Nephron progenitor cell (in vitro differentiated cells): ENCODE data around the gene OTUD6A.

Source experiments
- DNase-seq: peaks from one replicate; pipeline ENCODE4 v3.0.0; 2021
- H3K27ac Mint-ChIP-seq: 2 replicates; pipeline ENCODE4 v1.8.0; 2021; ENCODE audit warnings: mild to moderate bottlenecking, moderate library complexity, mixed read lengths
- H3K27me3 Mint-ChIP-seq: 2 replicates; pipeline ENCODE4 v1.8.0; 2021; ENCODE audit warnings: mild to moderate bottlenecking, low read depth, mixed read lengths; ENCODE audit not compliant: poor library complexity
- H3K36me3 Mint-ChIP-seq: 2 replicates; pipeline ENCODE4 v1.8.0; 2021; ENCODE audit warnings: low read depth, mixed read lengths
- H3K4me1 Mint-ChIP-seq: 2 replicates; pipeline ENCODE4 v1.8.0; 2021; ENCODE audit warnings: mixed read lengths
- H3K4me3 Mint-ChIP-seq: 2 replicates; pipeline ENCODE4 v1.8.0; 2021; ENCODE audit warnings: mild to moderate bottlenecking, moderate library complexity, mixed read lengths
- H3K9me3 Mint-ChIP-seq: 2 replicates; pipeline ENCODE4 v1.8.0; 2021; ENCODE audit warnings: mild to moderate bottlenecking, moderate library complexity, mixed read lengths
- CTCF ChIP-seq: fragments of 200-600 bp; sonication (generic); IDR thresholded peaks from 2 replicates; pipeline ENCODE4 v1.5.0; 2021; ENCODE audit warnings: antibody characterized with exemption

The OTUD6A gene

GRCh38 chrX:70033348-70034051, 28.8 kb upstream of the OTUD6A start:
- H3K36me3 Mint-ChIP-seq: no peaks in the 10 kb centered on the region
- no peak overlapping the region for H3K4me3 Mint-ChIP-seq
- H3K27me3 Mint-ChIP-seq: peaks cover 8% of the 10 kb centered on the region
- H3K4me1 Mint-ChIP-seq: peaks cover 7% of the 10 kb centered on the region
- peak; percentile 49 for TF ChIP-seq CTCF
- no peak overlapping the region for H3K27ac Mint-ChIP-seq
- peaks cover 44% of the 10 kb centered on the region for H3K9me3 Mint-ChIP-seq
- DNase-seq: peak; percentile 60

- no peak for DNase-seq
- H3K9me3 Mint-ChIP-seq: peaks cover 46% of the 10 kb centered on the region
These were observed 27.6 kb upstream of the OTUD6A start for GRCh38 chrX:70034646-70035045.

GRCh38 chrX:70038515-70038914, 23.7 kb upstream of the OTUD6A start:
- no peak for TF ChIP-seq CTCF
- Mint-ChIP-seq H3K27ac (no peak overlapping the region), H3K4me1 (peaks cover 7% of the 10 kb centered on the region), H3K27me3 (peaks cover 4% of the 10 kb centered on the region), H3K9me3 (peaks cover 52% of the 10 kb centered on the region), H3K4me3 (no peak overlapping the region), H3K36me3 (no peaks in the 10 kb centered on the region)
- no peak for DNase-seq

More at GRCh38 chrX:70034646-70035045, 27.6 kb upstream of the OTUD6A start:
- H3K4me1 Mint-ChIP-seq: peaks cover 7% of the 10 kb centered on the region
- no peaks in the 10 kb centered on the region for H3K36me3 Mint-ChIP-seq
- no peak for TF ChIP-seq CTCF
- H3K27ac Mint-ChIP-seq: no peak overlapping the region
- no peak overlapping the region for H3K4me3 Mint-ChIP-seq
- peaks cover 8% of the 10 kb centered on the region for H3K27me3 Mint-ChIP-seq

GRCh38 chrX:70038951-70039350, 23.3 kb upstream of the OTUD6A start:
- Mint-ChIP-seq H3K27me3 (peaks cover 4% of the 10 kb centered on the region), H3K4me3 (no peak overlapping the region), H3K9me3 (peaks cover 49% of the 10 kb centered on the region), H3K27ac (no peak overlapping the region), H3K36me3 (no peaks in the 10 kb centered on the region), H3K4me1 (peaks cover 4% of the 10 kb centered on the region)
- TF ChIP-seq CTCF: no peak
- no peak for DNase-seq

GRCh38 chrX:70039758-70040157, 22.5 kb upstream of the OTUD6A start:
- Mint-ChIP-seq H3K36me3 (no peaks in the 10 kb centered on the region), H3K27ac (no peak overlapping the region), H3K4me1 (no peaks in the 10 kb centered on the region), H3K27me3 (peaks cover 4% of the 10 kb centered on the region), H3K4me3 (no peak overlapping the region), H3K9me3 (peaks cover 44% of the 10 kb centered on the region)
- TF ChIP-seq CTCF: no peak
- no peak for DNase-seq

GRCh38 chrX:70041993-70042392, 20.3 kb upstream of the OTUD6A start:
- no peak overlapping the region for H3K4me3 Mint-ChIP-seq
- no peaks in the 10 kb centered on the region for H3K4me1 Mint-ChIP-seq
- peaks cover 50% of the 10 kb centered on the region for H3K9me3 Mint-ChIP-seq

More at GRCh38 chrX:70041993-70042392, 20.3 kb upstream of the OTUD6A start:
- TF ChIP-seq CTCF: no peak
- Mint-ChIP-seq H3K27ac (no peak overlapping the region), H3K36me3 (no peaks in the 10 kb centered on the region), H3K27me3 (no peaks in the 10 kb centered on the region)
- DNase-seq: no peak
